ACC112 (cell line): Measurements from ENCODE around the gene GPC6.

Source experiments
- H2AFZ ChIP-seq: fragments of 200-600 bp; sonication (generic); one replicate; pipeline ENCODE4 v1.6.0; 2017; ENCODE audit warnings: antibody characterized with exemption, low read length; ENCODE audit not compliant: unreplicated experiment
- H3K27ac ChIP-seq: fragments of 200-600 bp; sonication (generic); 2 replicates; pipeline ENCODE4 v1.5.1; 2014; ENCODE audit warnings: low read depth, mild to moderate bottlenecking, antibody characterized with exemption, low read length, moderate library complexity
- H3K27me3 ChIP-seq: fragments of 200-600 bp; sonication (generic); 2 replicates; pipeline ENCODE4 v1.6.1; 2014; ENCODE audit warnings: mild to moderate bottlenecking, antibody characterized with exemption, low read length, moderate library complexity, mixed read lengths; ENCODE audit not compliant: insufficient read depth
- H3K36me3 ChIP-seq: fragments of 200-600 bp; sonication (generic); 2 replicates; pipeline ENCODE4 v1.6.1; 2016; ENCODE audit warnings: mild to moderate bottlenecking, antibody characterized with exemption, low read length, moderate library complexity, mixed read lengths; ENCODE audit not compliant: insufficient read depth
- H3K4me1 ChIP-seq: fragments of 200-600 bp; sonication (generic); one replicate; pipeline ENCODE4 v1.6.1; 2016; ENCODE audit warnings: low read length, mixed read lengths; ENCODE audit not compliant: insufficient read depth, unreplicated experiment, control insufficient read depth
- H3K4me3 ChIP-seq: fragments of 200-600 bp; sonication (generic); 2 replicates; pipeline ENCODE4 v1.5.1; 2014; ENCODE audit warnings: mild to moderate bottlenecking, low read depth, low read length
- H3K79me2 ChIP-seq: fragments of 200-600 bp; sonication (generic); one replicate; pipeline ENCODE4 v1.6.0; 2016; ENCODE audit warnings: low read length; ENCODE audit not compliant: control insufficient read depth, unreplicated experiment, insufficient read depth

Gene GPC6

GRCh38 chr13:94382960-94383359, 1156.4 kb downstream of the GPC6 start:
- H3K4me3 ChIP-seq, result no peak overlapping the region
- H3K27ac ChIP-seq, result no peak overlapping the region
- H3K27me3 ChIP-seq, result 0 out of 2 replicates have a peak, but pooled peaks cover 2% of the 10 kb centered on the region
- no peaks in the 10 kb centered on the region for H3K79me2 ChIP-seq
- H2AFZ ChIP-seq, result no peak overlapping the region
- H3K36me3 ChIP-seq, result no peaks in the 10 kb centered on the region
- no peaks in the 10 kb centered on the region for H3K4me1 ChIP-seq

DNA sequence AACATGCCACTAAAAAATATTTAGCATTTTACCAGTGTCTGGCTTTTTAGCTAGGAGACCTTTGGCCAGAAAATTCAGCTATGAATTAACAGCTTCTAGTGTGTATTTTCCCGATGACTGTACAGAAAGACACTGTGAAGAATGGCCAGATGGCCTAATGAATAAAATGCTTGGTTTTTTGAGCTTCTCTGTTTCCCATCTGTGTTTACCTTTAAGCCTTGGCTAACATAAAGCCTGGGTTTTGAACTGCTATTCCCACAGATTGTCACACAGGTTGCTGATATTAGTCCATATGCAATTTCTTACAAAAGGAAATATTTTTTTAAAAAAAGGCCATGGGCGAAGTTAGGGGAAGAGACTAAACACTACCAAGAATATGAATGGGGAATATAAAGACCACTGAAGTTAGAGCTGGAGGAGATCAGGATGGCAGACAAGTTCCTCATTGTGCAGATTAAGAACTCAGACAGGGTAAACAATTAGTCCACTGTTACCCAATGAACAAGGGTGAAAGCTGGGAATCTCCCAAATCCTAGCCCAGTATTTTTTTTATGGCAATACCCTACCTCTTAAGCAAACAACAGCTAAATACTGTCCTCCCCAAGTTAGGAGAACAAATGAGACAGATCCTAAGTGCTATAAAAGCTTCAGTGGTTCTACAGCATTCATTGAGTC, 1157.8 kb downstream of the GPC6 start:
- no peak overlapping the region for H3K4me3 ChIP-seq
- no peak overlapping the region for H2AFZ ChIP-seq
- no peaks in the 10 kb centered on the region for H3K36me3 ChIP-seq
- H3K4me1 ChIP-seq, result no peaks in the 10 kb centered on the region
- no peak overlapping the region for H3K27ac ChIP-seq
- no peaks in the 10 kb centered on the region for H3K79me2 ChIP-seq
- 0 out of 2 replicates have a peak, but pooled peaks cover 2% of the 10 kb centered on the region for H3K27me3 ChIP-seq

- Histone ChIP-seq H3K4me1 (peaks cover 3% of the 10 kb centered on the region), H2AFZ (no peak overlapping the region), H3K27ac (no peak overlapping the region), H3K36me3 (no peaks in the 10 kb centered on the region), H3K27me3 (no peaks in the 10 kb centered on the region), H3K79me2 (no peaks in the 10 kb centered on the region), H3K4me3 (no peak overlapping the region)
Measured at GRCh38 chr13:94387047-94387446, 1160.4 kb downstream of the GPC6 start.

GRCh38 chr13:94389604-94390351, 1163.2 kb downstream of the GPC6 start:
- no peak overlapping the region for H3K4me3 ChIP-seq
- no peak overlapping the region for H3K27ac ChIP-seq
- H3K36me3 ChIP-seq, result no peaks in the 10 kb centered on the region
- H3K79me2 ChIP-seq, result no peaks in the 10 kb centered on the region
- no peak overlapping the region for H2AFZ ChIP-seq
- H3K4me1 ChIP-seq, result peaks cover 3% of the 10 kb centered on the region
- no peaks in the 10 kb centered on the region for H3K27me3 ChIP-seq

DNA sequence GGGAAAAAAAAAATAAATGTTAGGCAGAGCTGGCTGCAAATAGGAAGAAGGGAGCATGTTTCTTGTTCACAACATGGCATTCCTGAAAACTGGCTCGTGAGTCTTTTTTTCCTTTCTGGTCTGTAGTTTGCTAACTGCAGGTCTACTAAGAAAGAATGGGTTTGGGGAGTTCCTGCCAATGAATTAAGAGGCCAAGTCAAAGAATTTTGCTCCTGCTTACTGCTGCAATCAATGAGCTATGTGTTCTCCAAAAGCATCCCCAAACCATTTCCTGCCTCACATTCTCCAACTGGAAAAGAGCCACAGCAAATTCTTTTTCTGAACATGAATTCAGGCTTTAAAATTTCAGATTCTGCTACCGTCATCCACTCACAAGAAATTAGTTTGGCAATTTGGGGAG, 1164.3 kb downstream of the GPC6 start:
- Histone ChIP-seq H3K27ac (no peak overlapping the region), H3K36me3 (no peaks in the 10 kb centered on the region), H3K27me3 (no peaks in the 10 kb centered on the region), H3K79me2 (no peaks in the 10 kb centered on the region), H3K4me3 (no peak overlapping the region), H2AFZ (no peak overlapping the region), H3K4me1 (peaks cover 3% of the 10 kb centered on the region)

- Histone ChIP-seq H2AFZ (no peak overlapping the region), H3K4me1 (peaks cover 2% of the 10 kb centered on the region), H3K27ac (no peak overlapping the region), H3K27me3 (no peaks in the 10 kb centered on the region), H3K79me2 (no peaks in the 10 kb centered on the region), H3K36me3 (no peaks in the 10 kb centered on the region), H3K4me3 (no peak overlapping the region)
Measured at GRCh38 chr13:94394723-94395122, 1168.1 kb downstream of the GPC6 start.

DNA sequence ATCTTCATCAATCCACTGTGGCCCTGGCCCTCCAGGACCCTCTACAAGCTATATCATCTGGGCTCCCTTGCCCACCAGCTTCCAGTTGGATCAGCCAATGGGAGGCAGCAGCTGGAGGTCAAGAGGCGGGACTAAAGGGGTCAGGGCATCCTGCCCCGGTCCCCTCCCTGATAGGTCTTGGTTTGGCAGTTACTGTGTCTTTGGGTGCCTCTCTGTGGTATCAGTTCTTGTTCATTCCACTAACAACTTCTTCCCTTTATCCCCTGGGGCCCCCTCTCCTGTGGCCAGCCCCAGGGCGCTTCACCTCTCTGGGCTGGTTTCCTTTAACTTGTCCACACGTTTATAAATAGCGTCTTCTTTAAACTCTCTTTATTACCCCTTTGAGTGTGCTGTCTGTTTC, 1169.3 kb downstream of the GPC6 start:
- Histone ChIP-seq H3K4me3 (no peak overlapping the region), H3K36me3 (no peaks in the 10 kb centered on the region), H3K27me3 (no peaks in the 10 kb centered on the region), H2AFZ (no peak overlapping the region), H3K4me1 (no peaks in the 10 kb centered on the region), H3K27ac (no peak overlapping the region), H3K79me2 (no peaks in the 10 kb centered on the region)

DNA sequence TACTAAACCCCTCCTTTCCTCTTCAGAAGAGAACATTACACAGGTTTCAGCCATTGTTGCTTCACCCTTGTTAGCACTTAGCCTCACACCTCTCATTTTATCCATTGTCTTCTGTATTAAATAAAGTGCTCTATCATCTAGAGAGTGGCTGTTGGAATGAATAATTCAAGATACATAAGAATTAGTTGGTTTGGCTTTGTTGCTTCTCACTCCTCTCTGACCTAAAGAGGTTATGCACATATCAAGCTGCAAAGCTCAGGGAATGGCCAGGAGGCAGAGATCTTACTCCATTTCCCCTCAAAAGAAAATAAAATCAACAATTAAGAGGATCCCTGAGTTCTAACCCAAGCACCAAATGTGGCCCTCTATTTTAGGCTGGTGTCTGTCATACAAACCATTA, 1173.2 kb downstream of the GPC6 start:
- Histone ChIP-seq H3K27me3 (no peaks in the 10 kb centered on the region), H3K36me3 (no peaks in the 10 kb centered on the region), H3K4me1 (no peaks in the 10 kb centered on the region), H3K4me3 (no peak overlapping the region), H3K27ac (no peak overlapping the region), H3K79me2 (no peaks in the 10 kb centered on the region), H2AFZ (no peak overlapping the region)

DNA sequence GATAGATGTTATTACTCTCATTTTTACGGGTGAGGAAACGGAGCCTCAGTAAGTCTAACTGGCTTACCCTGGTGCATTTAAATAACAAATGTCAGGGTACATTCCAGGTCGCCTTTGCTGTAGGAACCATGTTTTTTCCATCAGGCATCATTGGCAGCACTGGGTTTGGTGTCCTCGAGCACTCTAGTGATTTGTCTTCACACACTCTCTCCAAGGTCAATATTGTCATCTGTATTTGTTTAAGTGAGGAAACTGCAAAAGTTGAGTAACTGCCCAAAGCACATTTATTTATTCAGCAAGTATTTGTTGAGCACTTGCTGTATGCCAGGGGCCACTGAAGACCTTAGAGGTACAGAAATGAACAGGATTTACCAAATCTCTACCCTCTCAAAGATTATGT, 1174.3 kb downstream of the GPC6 start:
- no peaks in the 10 kb centered on the region for H3K4me1 ChIP-seq
- no peak overlapping the region for H3K4me3 ChIP-seq
- H3K79me2 ChIP-seq, result no peaks in the 10 kb centered on the region
- no peaks in the 10 kb centered on the region for H3K36me3 ChIP-seq
- H3K27ac ChIP-seq, result no peak overlapping the region
- H2AFZ ChIP-seq, result no peak overlapping the region
- no peaks in the 10 kb centered on the region for H3K27me3 ChIP-seq

GRCh38 chr13:94408314-94409036, 1181.9 kb downstream of the GPC6 start:
- Histone ChIP-seq H3K36me3 (no peaks in the 10 kb centered on the region), H3K27me3 (no peaks in the 10 kb centered on the region), H3K4me1 (no peaks in the 10 kb centered on the region), H3K27ac (no peak overlapping the region), H2AFZ (no peak overlapping the region), H3K4me3 (no peak overlapping the region), H3K79me2 (no peaks in the 10 kb centered on the region)
